ENCODE data around the gene FOXD1. TPM values are rescaled to one million over a fixed set of nuclear protein-coding genes. Genes with fewer than 3 reads are reported as not detected.
A peak's percentile ranks its signal among the peaks of the same experiment; 100 is the strongest.

Gene FOXD1
- total and polyA plus RNA-seq, 2 of the 4 experiments (the other 2 are of a cell fraction): 3.2 to 23.1 TPM

DNA sequence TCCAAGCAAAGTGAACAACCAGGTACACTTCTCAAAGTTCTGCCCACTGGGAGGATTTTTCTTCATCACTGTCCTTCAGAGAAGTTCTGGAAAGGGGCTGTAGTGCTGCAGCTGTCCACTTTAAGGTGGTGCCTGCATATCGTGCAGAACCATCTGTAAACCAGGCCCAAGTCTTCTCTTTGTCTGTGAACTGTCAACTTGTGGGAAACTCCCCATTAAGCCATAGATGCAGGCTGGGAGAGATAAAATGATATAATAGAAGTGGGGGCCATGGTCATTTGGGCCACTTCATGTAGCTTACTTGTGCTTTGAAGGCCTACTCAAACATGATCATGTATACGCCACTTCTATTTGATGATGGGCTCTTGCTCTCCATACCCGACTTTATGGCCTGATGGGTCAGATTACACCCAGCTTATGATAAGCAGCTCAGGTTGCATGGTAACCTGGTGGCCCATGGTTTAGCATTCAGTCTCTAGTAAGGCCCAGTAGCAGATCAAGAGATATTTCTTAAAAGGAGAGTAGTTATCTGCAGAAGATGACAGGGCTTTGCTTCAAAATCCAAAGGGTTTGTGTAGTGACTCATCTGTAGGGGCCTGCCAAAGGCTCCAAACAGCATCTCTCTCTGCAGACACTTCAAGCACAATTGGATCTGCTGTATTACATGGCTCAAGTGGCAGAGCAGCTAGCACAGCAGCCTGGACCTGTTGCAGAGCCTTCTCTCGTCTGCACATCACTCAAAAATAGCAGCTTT, 34.0 kb upstream of the FOXD1 start:
- Histone ChIP-seq H4K8ac (ENCODE audit: low read depth in 2 of 2, low read length in 2 of 2) (no peak overlapping the region), H3K4ac (ENCODE audit: low read depth, low read length) (no peak overlapping the region), H3K9me3 (ENCODE audit: control insufficient read depth, insufficient read depth, low read length) (no peaks in the 10 kb centered on the region), H3K4me2 (ENCODE audit: low read depth, low read length) (no peak overlapping the region), H2BK15ac (ENCODE audit: low read depth, low read length) (no peak overlapping the region), H2AK5ac (ENCODE audit: low read depth, low read length) (no peak overlapping the region), H3K14ac (replicated peaks; ENCODE audit: low read depth, low read length) (no peak overlapping the region), H2AFZ (replicated peaks; ENCODE audit: low read length, poor library complexity) (no peak overlapping the region), H3K9ac (ENCODE audit: low read depth, low read length) (no peak overlapping the region), H3K79me1 (ENCODE audit: low read depth in 1 of 2, low read length in 2 of 2) (no peaks in the 10 kb centered on the region), H4K5ac (ENCODE audit: low read depth, low read length) (no peak overlapping the region), H3K9me1 (ENCODE audit: insufficient read depth, low read length) (0 out of 2 replicates have a peak, but pooled peaks cover 3% of the 10 kb centered on the region), H3K23ac (ENCODE audit: low read depth, low read length) (no peak overlapping the region), H2BK5ac (ENCODE audit: low read depth, low read length, poor library complexity, severe bottlenecking) (no peak overlapping the region), H2BK20ac (ENCODE audit: low read depth, low read length) (no peak overlapping the region), H3K4me3 (ENCODE audit: insufficient read depth, low read depth, low read length) (no peak overlapping the region), H2AK9ac (replicated peaks; ENCODE audit: low read depth, low read length, poor library complexity) (no peak overlapping the region), H3K27ac (ENCODE audit: insufficient read depth, low read length) (no peak overlapping the region), H3K36me3 (ENCODE audit: control insufficient read depth, insufficient read depth, low read length) (no peaks in the 10 kb centered on the region), H3K56ac (ENCODE audit: extremely low read depth, insufficient read depth, low read length) (no peak overlapping the region), H3K27me3 (ENCODE audit: control insufficient read depth, insufficient read depth, low read length) (peaks cover 9% of the 10 kb centered on the region), H3K18ac (ENCODE audit: low read depth, low read length) (no peak overlapping the region), H3K4me1 (ENCODE audit: control insufficient read depth, insufficient read depth, low read length) (peaks cover 2% of the 10 kb centered on the region; the same call in 1 of the 2 replicates), H4K91ac (ENCODE audit: insufficient read depth, low read depth, low read length) (no peak overlapping the region), H2BK120ac (ENCODE audit: low read depth, low read length) (no peak overlapping the region), H4K20me1 (ENCODE audit: insufficient read depth, low read length) (no peaks in the 10 kb centered on the region)
- intact Hi-C loops (cut with micrococcal nuclease) (no loop called here), in situ Hi-C loops (cut with MboI; ENCODE audit: low sequenced_read_pairs) (no loop called here), dilution Hi-C loops (cut with HindIII; ENCODE audit: low sequenced_read_pairs, unreplicated experiment) (no loop called here)
- TF ChIP-seq, protein P1, sequence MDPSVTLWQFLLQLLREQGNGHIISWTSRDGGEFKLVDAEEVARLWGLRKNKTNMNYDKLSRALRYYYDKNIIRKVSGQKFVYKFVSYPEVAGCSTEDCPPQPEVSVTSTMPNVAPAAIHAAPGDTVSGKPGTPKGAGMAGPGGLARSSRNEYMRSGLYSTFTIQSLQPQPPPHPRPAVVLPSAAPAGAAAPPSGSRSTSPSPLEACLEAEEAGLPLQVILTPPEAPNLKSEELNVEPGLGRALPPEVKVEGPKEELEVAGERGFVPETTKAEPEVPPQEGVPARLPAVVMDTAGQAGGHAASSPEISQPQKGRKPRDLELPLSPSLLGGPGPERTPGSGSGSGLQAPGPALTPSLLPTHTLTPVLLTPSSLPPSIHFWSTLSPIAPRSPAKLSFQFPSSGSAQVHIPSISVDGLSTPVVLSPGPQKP (IDR thresholded peaks at IDR 0.05; ENCODE audit: borderline replicate concordance, low read depth, low read length): no peak
- TF ChIP-seq NFE2L2 (IDR thresholded peaks at IDR 0.05; ENCODE audit: low read depth, low read length): no peak
- TF ChIP-seq CHD1 (IDR thresholded peaks at IDR 0.05; ENCODE audit: low read depth, low read length): no peak
- TF ChIP-seq, protein P2, sequence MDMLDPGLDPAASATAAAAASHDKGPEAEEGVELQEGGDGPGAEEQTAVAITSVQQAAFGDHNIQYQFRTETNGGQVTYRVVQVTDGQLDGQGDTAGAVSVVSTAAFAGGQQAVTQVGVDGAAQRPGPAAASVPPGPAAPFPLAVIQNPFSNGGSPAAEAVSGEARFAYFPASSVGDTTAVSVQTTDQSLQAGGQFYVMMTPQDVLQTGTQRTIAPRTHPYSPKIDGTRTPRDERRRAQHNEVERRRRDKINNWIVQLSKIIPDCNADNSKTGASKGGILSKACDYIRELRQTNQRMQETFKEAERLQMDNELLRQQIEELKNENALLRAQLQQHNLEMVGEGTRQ (IDR thresholded peaks at IDR 0.05; ENCODE audit: low read depth, low read length): no peak
- TF ChIP-seq FOS (IDR thresholded peaks at IDR 0.05; ENCODE audit: low read depth, low read length): peak; percentile 35; the same call in 1 of the 2 replicates
- 60% methylated on average over 2 of the region's 4 CpGs; no CpG with 5 or more reads in 1 of the 2 experiments for WGBS, 2 experiments (ENCODE audit: extremely low coverage in 2 of 2, insufficient read length in 1 of 2)
- ATAC-seq (ENCODE audit: low read depth): peak; percentile 95
- no TSS peak for BruUV-seq (replicated peaks)
- POLR2A ChIA-PET (ENCODE audit: unreplicated experiment): no interaction called here
- peak; percentile 86 for DNase-seq
- CTCF ChIA-PET: interaction anchor here (1.3 kb wide), 1 partner anchor 14 kb away, joined by 4 read pairs; no protein-coding TSS in a partner anchor

Measured in IMR-90 (cell line).